Tibial nerve (tissue), 4 donors: ENCODE data around the gene CEP44. TPM values are rescaled to one million over a fixed set of nuclear protein-coding genes. Genes with fewer than 3 reads are reported as not detected.

ENCODE experiments used
- DNase-seq, 2 donors: peaks; one replicate each; pipeline ENCODE4 v3.0.0-alpha.2; 2019; ENCODE audit warnings: low spot score in 2 of 2
- H3K27ac ChIP-seq, 4 donors: fragments of 200-600 bp; sonication (generic) in 3 of 4; one replicate each; pipeline ENCODE4 v1.5.1; 2017 to 2019; ENCODE audit warnings: mild to moderate bottlenecking in 1 of 4
- H3K27me3 ChIP-seq, 2 donors: fragments of 200-600 bp; sonication (generic) in 1 of 2; one replicate each; pipeline versions ENCODE4 v1.5.1 to v1.6.0; 2017 to 2019
- H3K36me3 ChIP-seq, 3 donors: fragments of 200-600 bp; sonication (generic); one replicate each; pipeline ENCODE4 v1.5.1; 2018 to 2019
- H3K4me1 ChIP-seq, 4 donors: fragments of 200-600 bp; sonication (generic) in 3 of 4; one replicate each; pipeline ENCODE4 v1.5.1; 2017 to 2019
- H3K4me3 ChIP-seq, 4 donors: fragments of 200-600 bp; sonication (generic) in 3 of 4; one replicate each; pipeline ENCODE4 v1.5.1; 2017 to 2019; ENCODE audit warnings: mild to moderate bottlenecking in 1 of 4, moderate library complexity in 1 of 4
- H3K9me3 ChIP-seq, 4 donors: fragments of 200-600 bp; sonication (generic) in 3 of 4; one replicate each; pipeline ENCODE4 v1.5.1; 2017 to 2019
- CTCF ChIP-seq, 5 experiments: fragments of 200-600 bp in 3 of 5; fragments of 450-650 bp in 2 of 5; sonication (generic) in 3 of 5; IDR thresholded peaks; one replicate each; pipeline ENCODE4 v1.5.1; 2016 to 2019; ENCODE audit warnings: antibody characterized with exemption in 5 of 5, mild to moderate bottlenecking in 3 of 5, moderate library complexity in 2 of 5
- EP300 ChIP-seq, 2 donors: sonication (generic); formaldehyde crosslinking; IDR thresholded peaks; one replicate each; pipeline ENCODE4 v1.6.1; 2017; ENCODE audit warnings: antibody characterized with exemption in 2 of 2, mild to moderate bottlenecking in 1 of 2
- POLR2A ChIP-seq, 2 donors: fragments of 450-650 bp; IDR thresholded peaks; one replicate each; pipeline ENCODE4 v1.6.1; 2017; ENCODE audit warnings: antibody characterized with exemption in 2 of 2, mild to moderate bottlenecking in 2 of 2, moderate library complexity in 2 of 2
- WGBS, 2 donors: methylation state at CpG; one replicate each; pipeline ENCODE4 v1.1.5; 2018; 5-methylcytosine and 5-hydroxymethylcytosine counted together
- total RNA-seq, 4 donors: library from RNA; depleted of rRNA; stranded (reverse); fragments of >200 nt; gene quantifications; one replicate each; pipeline ENCODE4 v1.1.0, GENCODE V29; 2016

The CEP44 gene
- total RNA-seq, 4 donors from 2014 or later = 16.7 to 27.4 (median 21.5) TPM

- DNase-seq = no peak
- Histone ChIP-seq H3K36me3 (peaks cover 0 to 55% (median 0%) of the 10 kb centered on the region in 3 donors), H3K27me3 (no peaks in the 10 kb centered on the region), H3K9me3 (no peaks in the 10 kb centered on the region), H3K4me1 (no peaks in the 10 kb centered on the region), H3K4me3 (no peak overlapping the region), H3K27ac (no peak overlapping the region)
- 95 to 96% methylated on average over 3 of the region's 3 CpGs for WGBS, 2 donors
- TF ChIP-seq POLR2A (IDR thresholded peaks at IDR 0.05) (no peak), EP300 (IDR thresholded peaks at IDR 0.05) (no peak), CTCF (IDR thresholded peaks at IDR 0.05) (no peak)
Observed at GRCh38 chr4:174314274-174314673, 30.6 kb downstream of the CEP44 start.

- H3K27ac ChIP-seq = no peak overlapping the region
- 76 to 83% methylated on average over 3 of the region's 3 CpGs for WGBS, 2 donors
Observed at GRCh38 chr4:174314770-174315169, 31.1 kb downstream of the CEP44 start.

DNA sequence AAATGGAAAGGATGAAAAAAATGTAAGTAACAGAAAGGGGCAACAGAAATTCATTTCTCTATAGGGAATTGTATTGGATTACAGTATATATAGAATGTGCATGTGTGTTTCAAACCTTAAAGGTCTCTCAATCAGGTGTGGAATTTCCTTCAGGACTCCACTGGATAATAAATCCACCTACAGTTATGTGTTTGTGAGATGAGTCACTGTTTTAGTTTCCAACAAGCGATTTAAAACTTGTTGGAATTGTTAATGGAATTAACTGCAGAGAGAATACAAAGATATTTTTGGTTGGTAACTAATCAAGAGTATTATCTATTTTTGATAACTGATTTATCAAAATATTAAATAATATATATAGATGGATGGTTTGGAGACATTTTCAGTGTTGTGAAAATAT is 32.8 kb downstream of the CEP44 start:
- TF ChIP-seq EP300 (IDR thresholded peaks at IDR 0.05) = no peak
- WGBS, 2 donors = 78 to 81% methylated on average over 1 of the region's 1 CpG
- H3K27me3 ChIP-seq = no peaks in the 10 kb centered on the region

More at GRCh38 chr4:174314770-174315169, 31.1 kb downstream of the CEP44 start:
- no peaks in the 10 kb centered on the region for H3K9me3 ChIP-seq
- peaks cover 0 to 50% (median 0%) of the 10 kb centered on the region in 3 donors for H3K36me3 ChIP-seq
- DNase-seq = no peak
- no peaks in the 10 kb centered on the region for H3K27me3 ChIP-seq
- no peak overlapping the region for H3K4me3 ChIP-seq
- TF ChIP-seq CTCF (IDR thresholded peaks at IDR 0.05) (no peak), POLR2A (IDR thresholded peaks at IDR 0.05) (no peak), EP300 (IDR thresholded peaks at IDR 0.05) (no peak)
- no peaks in the 10 kb centered on the region for H3K4me1 ChIP-seq

DNA sequence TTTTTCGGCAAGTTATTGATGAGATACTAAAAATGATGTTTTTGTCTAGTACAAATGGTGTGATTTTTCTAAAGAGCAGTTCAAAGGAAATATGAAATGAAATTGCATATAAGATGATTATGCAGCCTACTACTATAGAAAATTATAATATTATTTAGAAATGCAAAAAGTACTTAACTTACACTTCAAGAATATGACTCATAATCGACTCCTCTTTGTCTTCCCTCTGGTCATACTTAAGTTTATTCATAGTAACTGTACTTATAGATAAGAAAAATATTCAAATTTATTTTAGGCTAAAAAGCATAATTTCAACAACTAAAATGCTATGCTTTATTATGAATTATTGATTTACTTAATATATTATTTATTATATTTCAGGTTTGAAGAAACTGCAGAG is 33.2 kb downstream of the CEP44 start:
- DNase-seq = no peak
- no peaks in the 10 kb centered on the region for H3K9me3 ChIP-seq
- H3K4me3 ChIP-seq = no peak overlapping the region
- no peak for TF ChIP-seq POLR2A (IDR thresholded peaks at IDR 0.05)
- no peak for TF ChIP-seq CTCF (IDR thresholded peaks at IDR 0.05)
- no peak for TF ChIP-seq EP300 (IDR thresholded peaks at IDR 0.05)
- no peak overlapping the region for H3K27ac ChIP-seq
- no peaks in the 10 kb centered on the region for H3K4me1 ChIP-seq
- H3K36me3 ChIP-seq = peaks cover 0 to 35% (median 0%) of the 10 kb centered on the region in 3 donors
- WGBS, 2 donors = 49 to 93% methylated on average over 2 of the region's 2 CpGs
- H3K27me3 ChIP-seq = no peaks in the 10 kb centered on the region

More for the DNA sequence above, 32.8 kb downstream of the CEP44 start:
- Histone ChIP-seq H3K36me3 (peaks cover 0 to 39% (median 0%) of the 10 kb centered on the region in 3 donors), H3K27ac (no peak overlapping the region), H3K4me3 (no peak overlapping the region), H3K9me3 (no peaks in the 10 kb centered on the region), H3K4me1 (no peaks in the 10 kb centered on the region)
- no peak for DNase-seq

GRCh38 chr4:174317531-174317930 is 33.8 kb downstream of the CEP44 start:
- H3K36me3 ChIP-seq = peaks cover 0 to 31% (median 0%) of the 10 kb centered on the region in 3 donors
- no peak overlapping the region for H3K27ac ChIP-seq
- H3K4me1 ChIP-seq = no peaks in the 10 kb centered on the region
- TF ChIP-seq CTCF (IDR thresholded peaks at IDR 0.05) (no peak), EP300 (IDR thresholded peaks at IDR 0.05) (no peak), POLR2A (IDR thresholded peaks at IDR 0.05) (no peak)
- no peaks in the 10 kb centered on the region for H3K9me3 ChIP-seq
- H3K4me3 ChIP-seq = no peak overlapping the region
- H3K27me3 ChIP-seq = no peaks in the 10 kb centered on the region
- no peak for DNase-seq
